OCI-LY1 (cell line): ENCODE results near the gene DPP6.

Experiments
- EZH2 ChIP-seq: fragments of 200-600 bp; sonication (generic), shearing (Covaris generic); IDR thresholded peaks from 2 replicates; pipeline ENCODE4 v1.8.0; 2017; ENCODE audit warnings: borderline replicate concordance, mixed run types, mild to moderate bottlenecking, antibody characterized with exemption, low read length, moderate library complexity, mixed read lengths
- TF ChIP-seq, protein P1 (sequence below): fragments of 200-600 bp; sonication (generic), shearing (Covaris generic); IDR thresholded peaks from 2 replicates; pipeline ENCODE4 v1.5.1; 2017; ENCODE audit warnings: mild to moderate bottlenecking, antibody characterized with exemption, low read length, moderate library complexity, mixed read lengths

DNA sequence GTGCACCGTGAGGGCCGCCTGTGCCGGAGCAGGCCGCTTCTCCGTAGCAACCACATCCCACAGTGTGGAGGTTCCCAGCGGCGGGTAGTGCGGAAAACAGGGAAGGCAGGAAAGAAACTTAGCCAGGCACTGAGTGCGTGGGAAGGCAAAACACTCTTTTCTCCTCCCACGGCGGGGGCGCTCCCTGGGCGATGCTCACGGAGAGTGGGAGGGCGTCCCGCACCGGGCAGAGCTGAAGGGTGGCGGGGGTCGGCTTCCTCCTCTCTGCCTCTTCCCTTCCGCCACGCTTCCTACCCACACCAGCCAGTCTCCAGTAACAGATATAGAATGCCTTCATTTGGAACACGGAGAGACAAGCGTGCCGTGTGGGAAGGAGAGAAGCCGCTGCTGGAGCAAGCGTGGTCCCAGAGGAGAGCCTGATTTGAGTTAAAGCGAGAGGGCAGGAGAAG is 698.2 kb downstream of the DPP6 start:
- TF ChIP-seq, protein P1, sequence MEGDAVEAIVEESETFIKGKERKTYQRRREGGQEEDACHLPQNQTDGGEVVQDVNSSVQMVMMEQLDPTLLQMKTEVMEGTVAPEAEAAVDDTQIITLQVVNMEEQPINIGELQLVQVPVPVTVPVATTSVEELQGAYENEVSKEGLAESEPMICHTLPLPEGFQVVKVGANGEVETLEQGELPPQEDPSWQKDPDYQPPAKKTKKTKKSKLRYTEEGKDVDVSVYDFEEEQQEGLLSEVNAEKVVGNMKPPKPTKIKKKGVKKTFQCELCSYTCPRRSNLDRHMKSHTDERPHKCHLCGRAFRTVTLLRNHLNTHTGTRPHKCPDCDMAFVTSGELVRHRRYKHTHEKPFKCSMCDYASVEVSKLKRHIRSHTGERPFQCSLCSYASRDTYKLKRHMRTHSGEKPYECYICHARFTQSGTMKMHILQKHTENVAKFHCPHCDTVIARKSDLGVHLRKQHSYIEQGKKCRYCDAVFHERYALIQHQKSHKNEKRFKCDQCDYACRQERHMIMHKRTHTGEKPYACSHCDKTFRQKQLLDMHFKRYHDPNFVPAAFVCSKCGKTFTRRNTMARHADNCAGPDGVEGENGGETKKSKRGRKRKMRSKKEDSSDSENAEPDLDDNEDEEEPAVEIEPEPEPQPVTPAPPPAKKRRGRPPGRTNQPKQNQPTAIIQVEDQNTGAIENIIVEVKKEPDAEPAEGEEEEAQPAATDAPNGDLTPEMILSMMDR, result no peak
- TF ChIP-seq EZH2, result no peak
